BLaER1 (cell line): Measurements from ENCODE around the gene MAP1LC3A.

Experiments
- H3K27ac ChIP-seq: shearing (Covaris generic); formaldehyde crosslinking; 2 replicates; pipeline ENCODE4 v1.8.1; 2022
- H3K27me3 ChIP-seq: shearing (Covaris generic); formaldehyde crosslinking; 2 replicates; pipeline ENCODE4 v1.8.1; 2022
- H3K36me3 ChIP-seq: shearing (Covaris generic); formaldehyde crosslinking; 2 replicates; pipeline ENCODE4 v1.8.1; 2022
- H3K4me1 ChIP-seq: shearing (Covaris generic); formaldehyde crosslinking; 2 replicates; pipeline ENCODE4 v1.8.1; 2022
- H3K4me2 ChIP-seq: shearing (Covaris generic); formaldehyde crosslinking; 2 replicates; pipeline ENCODE4 v1.8.1; 2022
- H3K4me3 ChIP-seq: shearing (Covaris generic); formaldehyde crosslinking; 2 replicates; pipeline ENCODE4 v1.8.1; 2022
- H3K9ac ChIP-seq: shearing (Covaris generic); formaldehyde crosslinking; 2 replicates; pipeline ENCODE4 v1.8.1; 2022
- H3K9me3 ChIP-seq: shearing (Covaris generic); formaldehyde crosslinking; 2 replicates; pipeline ENCODE4 v1.8.1; 2022
- H4K20me1 ChIP-seq: shearing (Covaris generic); formaldehyde crosslinking; 2 replicates; pipeline ENCODE4 v1.8.1; 2022
- Cebpa-rat ChIP-seq: shearing (Covaris generic); IDR thresholded peaks from 2 replicates; pipeline ENCODE4 v1.8.1; 2022

Gene MAP1LC3A

DNA sequence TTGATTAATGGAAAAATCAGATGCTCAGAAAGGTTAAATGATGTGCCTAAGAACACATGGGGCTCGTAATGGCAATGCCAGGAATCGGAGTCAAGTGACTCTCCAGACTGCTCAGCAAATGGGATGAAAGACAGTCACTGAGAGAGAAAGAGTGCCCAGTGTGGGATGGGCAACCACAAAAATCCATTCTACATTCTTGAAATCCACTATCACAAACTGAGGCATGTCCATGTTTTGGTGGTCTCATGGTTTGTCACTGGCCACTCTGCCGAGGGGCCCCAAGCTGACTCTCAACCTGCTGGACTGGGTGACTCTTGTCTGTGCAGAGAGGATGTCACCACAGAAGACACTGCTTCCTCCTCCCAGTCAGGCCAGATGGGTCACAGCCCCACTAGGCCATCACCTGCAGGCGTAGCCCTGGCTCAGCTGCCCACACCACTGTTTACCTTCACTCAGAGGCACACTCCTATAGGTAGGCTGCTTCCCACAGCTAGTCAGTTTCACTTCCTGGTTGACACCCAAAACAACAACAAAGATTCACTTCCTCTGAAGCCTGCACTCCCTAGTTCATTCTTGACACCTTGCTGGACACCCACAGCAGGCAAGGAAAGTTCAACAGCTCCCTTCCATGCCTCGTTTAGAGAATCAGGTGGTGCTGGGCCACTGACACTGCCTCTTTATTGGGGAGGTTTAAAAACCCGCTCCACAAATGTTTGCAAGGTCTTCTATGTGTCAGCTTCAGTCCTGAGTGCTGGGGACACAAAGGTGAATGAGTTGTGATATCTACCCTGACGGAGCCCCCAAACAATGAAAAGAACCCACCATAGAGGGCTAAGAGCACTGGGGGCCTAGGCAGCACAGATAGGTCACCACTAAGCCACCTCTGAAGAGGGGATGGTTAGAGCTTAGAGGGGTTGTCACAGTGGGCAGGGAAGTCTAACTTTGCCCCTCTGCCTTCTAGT, 21.7 kb downstream of the MAP1LC3A start:
- H3K36me3 ChIP-seq, result peaks cover 62% of the 10 kb centered on the region
- H3K9me3 ChIP-seq, result no peaks in the 10 kb centered on the region
- peaks cover 23% of the 10 kb centered on the region for H3K4me1 ChIP-seq
- peak overlapping the region; percentile 30; the same call in 1 of the 2 replicates for H3K4me2 ChIP-seq
- no peak overlapping the region for H3K4me3 ChIP-seq
- H3K27ac ChIP-seq, result peak overlapping the region; percentile 22; the same call in 1 of the 2 replicates
- no peaks in the 10 kb centered on the region for H3K27me3 ChIP-seq
- no peak overlapping the region for H3K9ac ChIP-seq
- no peak for TF ChIP-seq Cebpa-rat
- no peaks in the 10 kb centered on the region; the same call in 1 of the 2 replicates for H4K20me1 ChIP-seq

DNA sequence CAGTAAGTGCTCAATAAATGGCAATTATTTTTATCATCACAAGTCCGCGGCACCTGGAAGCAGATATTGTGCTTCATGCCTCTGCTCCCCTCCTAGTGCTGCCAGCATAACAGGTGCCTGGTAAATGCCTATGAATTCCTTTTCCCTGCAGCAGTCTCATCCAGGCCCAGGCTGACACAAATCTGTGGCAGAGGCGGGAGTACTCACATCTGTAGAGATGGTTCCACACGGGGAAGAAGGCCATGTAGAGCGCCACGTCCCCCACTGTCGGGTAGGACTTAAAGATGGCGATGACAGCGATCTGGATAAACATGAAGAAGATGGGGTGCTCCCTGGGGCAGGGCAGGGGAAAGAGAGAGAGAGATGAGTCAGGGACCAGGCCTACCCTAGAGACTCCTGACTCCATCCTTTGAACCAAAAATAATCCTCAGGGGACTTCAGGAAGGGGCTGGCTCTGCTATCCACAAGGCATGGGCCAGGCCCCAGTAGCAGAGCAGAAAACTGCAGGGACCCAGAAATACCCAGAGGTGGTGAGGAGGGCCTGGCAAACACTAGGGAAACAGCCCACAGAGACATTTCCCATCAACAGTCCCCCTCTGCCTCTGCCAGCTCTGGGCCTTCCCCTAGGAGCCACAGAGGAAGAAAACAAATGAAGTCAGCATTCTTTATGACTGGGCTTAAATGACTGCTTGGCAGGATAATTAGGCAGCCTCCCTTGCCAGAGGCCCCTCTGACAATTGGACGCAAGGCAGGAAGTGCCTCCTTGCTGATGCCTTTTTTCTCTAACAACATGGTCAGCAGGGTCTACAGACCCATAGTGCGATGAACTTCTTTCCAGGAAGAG, 23.0 kb downstream of the MAP1LC3A start:
- Histone ChIP-seq H3K9me3 (no peaks in the 10 kb centered on the region), H3K4me2 (no peak overlapping the region), H3K4me3 (no peak overlapping the region), H3K27ac (no peak overlapping the region), H3K9ac (no peak overlapping the region), H3K27me3 (no peaks in the 10 kb centered on the region), H3K36me3 (peaks cover 68% of the 10 kb centered on the region), H4K20me1 (no peaks in the 10 kb centered on the region; the same call in 1 of the 2 replicates), H3K4me1 (peaks cover 23% of the 10 kb centered on the region)
- no peak for TF ChIP-seq Cebpa-rat

DNA sequence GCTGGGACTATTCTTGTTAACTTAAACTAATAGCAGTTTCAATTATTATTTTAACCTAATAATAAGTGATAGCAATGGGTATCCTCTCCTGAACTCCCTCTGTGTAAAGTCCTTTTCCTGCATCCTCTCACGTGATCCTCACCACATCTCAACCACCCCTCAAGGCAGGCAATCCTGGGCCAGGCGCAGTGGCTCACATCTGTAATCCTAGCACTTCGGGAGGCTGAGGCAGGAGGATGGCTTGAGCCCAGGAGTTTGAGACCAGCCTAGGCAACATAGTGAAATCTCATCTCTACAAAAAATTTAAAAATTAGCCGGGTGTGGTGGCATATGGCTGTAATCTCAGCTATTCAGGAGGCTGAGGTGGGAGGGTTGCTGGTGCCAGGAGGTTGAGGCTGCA, 23.7 kb downstream of the MAP1LC3A start:
- Histone ChIP-seq H3K27me3 (no peaks in the 10 kb centered on the region), H4K20me1 (no peaks in the 10 kb centered on the region; the same call in 1 of the 2 replicates), H3K36me3 (peaks cover 73% of the 10 kb centered on the region), H3K27ac (no peak overlapping the region), H3K4me1 (peaks cover 23% of the 10 kb centered on the region), H3K9me3 (no peaks in the 10 kb centered on the region), H3K4me3 (no peak overlapping the region), H3K4me2 (no peak overlapping the region), H3K9ac (no peak overlapping the region)
- TF ChIP-seq Cebpa-rat, result no peak

DNA sequence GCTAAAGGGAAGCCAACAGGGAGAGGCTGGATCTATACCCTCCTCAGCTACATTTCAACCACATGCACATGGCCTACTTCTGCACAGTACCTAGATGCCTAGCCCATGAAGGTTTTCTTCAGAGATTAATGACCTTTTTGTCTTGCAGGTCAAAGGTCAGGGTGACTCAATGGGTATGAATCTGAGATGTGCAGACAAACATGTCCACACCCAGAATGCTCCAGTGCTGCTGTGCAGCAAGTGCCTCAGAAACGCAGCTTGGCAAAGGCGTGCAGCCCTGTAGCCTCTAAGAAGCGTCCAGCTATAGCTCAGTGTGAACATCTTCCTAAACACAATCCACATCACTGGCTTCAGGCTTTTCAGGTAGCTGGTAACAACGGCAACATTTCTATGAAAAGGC, 24.4 kb downstream of the MAP1LC3A start:
- H3K9me3 ChIP-seq, result no peaks in the 10 kb centered on the region
- H3K9ac ChIP-seq, result no peak overlapping the region
- H3K4me1 ChIP-seq, result peaks cover 23% of the 10 kb centered on the region
- H3K4me3 ChIP-seq, result no peak overlapping the region
- no peaks in the 10 kb centered on the region for H3K27me3 ChIP-seq
- H3K4me2 ChIP-seq, result no peak overlapping the region
- TF ChIP-seq Cebpa-rat, result no peak
- no peak overlapping the region for H3K27ac ChIP-seq
- peaks cover 79% of the 10 kb centered on the region for H3K36me3 ChIP-seq
- no peaks in the 10 kb centered on the region; the same call in 1 of the 2 replicates for H4K20me1 ChIP-seq

DNA sequence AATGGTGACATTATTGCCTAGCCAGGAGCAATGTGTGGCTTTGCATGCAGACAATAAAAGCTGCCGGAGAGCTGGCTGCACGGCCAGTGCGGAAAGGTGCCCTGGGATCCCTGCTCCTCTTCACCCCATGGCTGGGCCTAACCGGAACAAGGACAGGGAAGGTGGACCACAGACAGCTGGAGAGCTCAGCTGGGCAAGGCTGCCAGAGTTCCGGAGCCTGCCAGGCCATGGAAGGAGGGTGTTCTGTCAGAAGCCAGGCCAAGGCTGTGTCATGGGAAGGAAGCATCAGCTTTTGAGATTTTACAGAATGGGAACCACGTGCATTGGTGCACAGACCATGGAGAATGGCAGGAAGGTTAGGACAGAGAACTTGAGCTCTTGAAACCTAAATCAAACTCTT, 25.0 kb downstream of the MAP1LC3A start:
- Histone ChIP-seq H4K20me1 (no peaks in the 10 kb centered on the region; the same call in 1 of the 2 replicates), H3K36me3 (peaks cover 82% of the 10 kb centered on the region), H3K27ac (0 out of 2 replicates have a peak overlapping the region, but pooled peaks have one; percentile 11), H3K4me2 (0 out of 2 replicates have a peak overlapping the region, but pooled peaks have one; percentile 10), H3K4me1 (peaks cover 19% of the 10 kb centered on the region), H3K9me3 (no peaks in the 10 kb centered on the region), H3K27me3 (no peaks in the 10 kb centered on the region), H3K9ac (no peak overlapping the region), H3K4me3 (no peak overlapping the region)
- no peak for TF ChIP-seq Cebpa-rat

DNA sequence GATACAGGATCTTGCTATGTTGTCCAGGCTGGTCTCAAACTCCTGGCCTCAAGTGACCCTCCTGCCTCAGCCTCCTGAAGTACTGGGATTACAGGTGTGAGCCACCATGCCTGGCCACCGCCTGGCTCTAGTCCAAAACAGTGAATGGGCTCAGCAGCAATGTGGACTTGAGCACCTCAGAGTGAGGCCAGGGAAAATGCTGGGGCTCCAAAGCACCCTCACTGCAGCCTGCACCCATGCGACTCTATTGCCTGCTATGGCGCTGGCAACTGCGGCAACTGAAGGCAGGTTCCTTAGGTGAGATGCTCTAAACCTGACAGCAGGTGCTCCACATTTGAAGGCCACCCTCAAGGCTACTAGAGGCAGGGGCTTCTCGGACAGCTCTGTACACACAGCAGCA, 26.5 kb downstream of the MAP1LC3A start:
- no peak for TF ChIP-seq Cebpa-rat
- Histone ChIP-seq H4K20me1 (no peaks in the 10 kb centered on the region; the same call in 1 of the 2 replicates), H3K4me2 (no peak overlapping the region), H3K27ac (no peak overlapping the region), H3K27me3 (no peaks in the 10 kb centered on the region), H3K4me3 (no peak overlapping the region), H3K4me1 (peaks cover 15% of the 10 kb centered on the region), H3K9me3 (no peaks in the 10 kb centered on the region), H3K36me3 (peaks cover 77% of the 10 kb centered on the region), H3K9ac (no peak overlapping the region)

DNA sequence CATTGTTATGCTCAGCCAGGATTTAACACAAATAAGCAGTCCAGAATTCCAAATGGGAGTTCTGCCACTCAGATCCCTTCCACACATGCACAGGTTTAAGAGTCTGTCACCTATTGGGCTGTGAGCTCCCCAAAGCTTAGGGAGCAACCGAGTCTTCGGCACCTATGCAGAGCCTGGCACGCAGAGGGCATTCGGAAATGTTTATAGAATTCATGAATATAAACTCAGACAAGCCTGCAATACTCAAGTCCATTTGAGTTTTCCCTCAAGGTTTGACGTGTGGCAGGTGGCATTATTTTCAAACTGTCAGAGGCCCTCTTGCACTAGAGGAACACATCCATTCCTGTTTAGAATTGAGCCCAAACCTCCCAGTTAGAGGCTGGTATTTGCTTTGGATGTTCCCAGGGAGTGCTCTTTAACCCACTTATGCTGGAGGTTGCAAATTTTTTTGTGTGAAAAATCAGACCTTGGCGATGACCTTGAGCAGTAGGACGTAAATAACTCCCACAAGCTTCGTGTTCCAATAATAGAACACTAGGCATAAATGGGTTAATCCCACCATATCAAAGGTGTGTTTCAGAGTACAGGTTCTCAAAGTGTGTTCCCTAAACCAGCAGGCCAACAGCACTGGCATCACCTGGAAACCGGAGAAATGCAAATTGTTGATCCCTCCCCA, 28.1 kb downstream of the MAP1LC3A start:
- TF ChIP-seq Cebpa-rat, result no peak
- Histone ChIP-seq H3K4me2 (no peak overlapping the region), H3K9ac (no peak overlapping the region), H4K20me1 (no peaks in the 10 kb centered on the region), H3K9me3 (no peaks in the 10 kb centered on the region), H3K27me3 (no peaks in the 10 kb centered on the region), H3K27ac (no peak overlapping the region), H3K36me3 (peaks cover 61% of the 10 kb centered on the region), H3K4me1 (peaks cover 8% of the 10 kb centered on the region; the same call in 1 of the 2 replicates), H3K4me3 (no peak overlapping the region)

DNA sequence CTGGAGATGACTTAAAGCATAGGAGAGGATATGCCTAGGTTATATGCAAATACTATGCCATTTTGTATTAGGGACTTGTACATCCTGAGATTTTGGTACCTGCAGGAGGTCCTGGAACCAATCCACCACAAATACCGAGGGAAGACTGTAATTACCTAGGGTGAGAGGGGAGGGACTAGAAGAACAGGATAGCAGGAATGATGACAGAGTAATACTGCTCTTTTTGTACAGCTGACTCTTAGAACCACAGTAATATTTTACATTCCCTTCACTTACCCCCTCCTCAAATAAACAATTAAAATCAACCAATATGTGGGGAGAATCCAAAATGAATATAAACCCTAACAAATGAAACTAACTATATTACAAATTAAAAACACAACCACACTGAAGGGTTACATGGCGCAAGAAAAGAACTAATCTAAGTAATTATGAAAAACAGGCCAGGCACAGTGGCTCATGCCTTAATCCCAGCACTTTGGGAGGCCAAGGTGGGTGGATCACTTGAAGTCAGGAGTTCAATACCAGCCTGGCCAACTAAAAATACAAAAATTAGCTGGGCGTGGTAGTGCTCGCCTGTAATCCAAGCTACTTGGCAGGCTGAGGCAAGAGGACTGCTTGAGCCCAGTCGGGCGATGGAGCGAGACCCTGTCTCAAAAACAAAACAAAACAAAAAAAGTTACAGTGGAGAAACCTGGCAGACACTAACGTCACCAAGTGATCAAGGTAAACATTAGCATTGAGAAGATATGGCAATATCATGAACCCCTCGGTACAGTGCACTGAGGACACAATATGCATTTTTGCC, 37.1 kb downstream of the MAP1LC3A start:
- Histone ChIP-seq H3K9me3 (no peaks in the 10 kb centered on the region), H3K9ac (no peak overlapping the region), H3K4me1 (no peaks in the 10 kb centered on the region), H3K4me2 (no peak overlapping the region), H3K36me3 (peaks cover 13% of the 10 kb centered on the region; the same call in 1 of the 2 replicates), H3K27me3 (no peaks in the 10 kb centered on the region), H3K4me3 (no peak overlapping the region), H4K20me1 (no peaks in the 10 kb centered on the region), H3K27ac (no peak overlapping the region)
- no peak for TF ChIP-seq Cebpa-rat
